SK-N-SH treated with all-trans-retinoic acid at 6 μM for 48 hours (cell line): Measurements from ENCODE around the gene RAB23.

Source experiments
- ATAC-seq: fragments of 200-7000 bp; cut with Tn5 transposase; 3 replicates; pipeline ENCODE4 v1.9.1; 2020; ENCODE audit warnings: mild to moderate bottlenecking, moderate library complexity
- ARNTL ChIP-seq: fragments of 450-650 bp; formaldehyde crosslinking; IDR thresholded peaks from 2 replicates; pipeline ENCODE4 v1.5.0; 2020; ENCODE audit warnings: low read depth, mild to moderate bottlenecking, moderate library complexity, borderline replicate concordance
- BACH2 ChIP-seq: fragments of 250-450 bp; sonication (Bioruptor Pico); IDR thresholded peaks from 2 replicates; pipeline ENCODE4 v1.9.0; 2021; ENCODE audit warnings: mild to moderate bottlenecking, borderline replicate concordance
- CSDC2 ChIP-seq: fragments of 250-450 bp; sonication (Bioruptor Pico); IDR thresholded peaks from 2 replicates; pipeline ENCODE4 v1.5.0; 2020; ENCODE audit warnings: mild to moderate bottlenecking, moderate library complexity
- CSRNP3 ChIP-seq: fragments of 250-450 bp; sonication (Bioruptor Pico); IDR thresholded peaks from 2 replicates; pipeline ENCODE4 v1.5.1; 2021; ENCODE audit warnings: mild to moderate bottlenecking, moderate library complexity
- ESRRG ChIP-seq: fragments of 250-450 bp; sonication (Bioruptor Pico); IDR thresholded peaks from 2 replicates; pipeline ENCODE4 v1.6.1; 2021; ENCODE audit warnings: mild to moderate bottlenecking
- GLIS3 ChIP-seq: fragments of 250-450 bp; sonication (Bioruptor Pico); IDR thresholded peaks from 2 replicates; pipeline ENCODE4 v1.5.0; 2020; ENCODE audit warnings: mild to moderate bottlenecking, moderate library complexity
- ISL1 ChIP-seq: fragments of 250-450 bp; sonication (Bioruptor Pico); IDR thresholded peaks from 2 replicates; pipeline ENCODE4 v2.1.2; 2022; ENCODE audit warnings: mild to moderate bottlenecking, moderate library complexity
- OSR1 ChIP-seq: fragments of 250-450 bp; sonication (Bioruptor Pico); IDR thresholded peaks from 2 replicates; pipeline ENCODE4 v1.8.0; 2022; ENCODE audit warnings: moderate library complexity, mild to moderate bottlenecking, inconsistent platforms
- PPARA ChIP-seq: fragments of 250-450 bp; sonication (Bioruptor Pico); IDR thresholded peaks from 2 replicates; pipeline ENCODE4 v1.5.0; 2020; ENCODE audit warnings: mild to moderate bottlenecking, borderline replicate concordance
- RARB ChIP-seq: fragments of 250-450 bp; sonication (Bioruptor Pico); IDR thresholded peaks from 2 replicates; pipeline ENCODE4 v1.8.0; 2021; ENCODE audit warnings: mild to moderate bottlenecking, moderate library complexity
- SNAI2 ChIP-seq: fragments of 250-450 bp; sonication (Bioruptor Pico); IDR thresholded peaks from 2 replicates; pipeline ENCODE4 v1.5.0; 2020; ENCODE audit warnings: mild to moderate bottlenecking, moderate library complexity
- TCF4 ChIP-seq: fragments of 250-450 bp; sonication (Bioruptor Pico); IDR thresholded peaks from 2 replicates; pipeline ENCODE4 v1.8.0; 2021; ENCODE audit warnings: mild to moderate bottlenecking, moderate library complexity, borderline replicate concordance
- TOX ChIP-seq: fragments of 250-450 bp; sonication (Bioruptor Pico); IDR thresholded peaks from 2 replicates; pipeline ENCODE4 v1.8.0; 2021; ENCODE audit warnings: mild to moderate bottlenecking, moderate library complexity, borderline replicate concordance
- TSHZ2 ChIP-seq: fragments of 250-450 bp; sonication (Bioruptor Pico); IDR thresholded peaks from 2 replicates; pipeline ENCODE4 v1.5.0; 2020; ENCODE audit warnings: mild to moderate bottlenecking, moderate library complexity
- ZC3H10 ChIP-seq: fragments of 250-450 bp; sonication (Bioruptor Pico); IDR thresholded peaks from 2 replicates; pipeline ENCODE4 v1.5.1; 2021; ENCODE audit warnings: mild to moderate bottlenecking, moderate library complexity
- ZFP3 ChIP-seq: fragments of 250-450 bp; sonication (Bioruptor Pico); IDR thresholded peaks from 2 replicates; pipeline ENCODE4 v1.5.0; 2020; ENCODE audit warnings: mild to moderate bottlenecking, moderate library complexity
- ZFP30 ChIP-seq: fragments of 450-650 bp; formaldehyde crosslinking; IDR thresholded peaks from 2 replicates; pipeline ENCODE4 v1.5.0; 2022; ENCODE audit warnings: mild to moderate bottlenecking, moderate library complexity
- ZNF565 ChIP-seq: fragments of 450-650 bp; formaldehyde crosslinking; conservative IDR thresholded peaks from 2 replicates; pipeline ENCODE4 v1.5.0; 2020; ENCODE audit warnings: low read depth, mild to moderate bottlenecking, moderate library complexity
- ZNF70 ChIP-seq: fragments of 450-650 bp; formaldehyde crosslinking; IDR thresholded peaks from 2 replicates; pipeline ENCODE4 v1.5.0; 2020; ENCODE audit warnings: mild to moderate bottlenecking, moderate library complexity
- ZNF8 ChIP-seq: fragments of 450-650 bp; formaldehyde crosslinking; IDR thresholded peaks from 2 replicates; pipeline ENCODE4 v1.5.0; 2020; ENCODE audit warnings: mild to moderate bottlenecking, moderate library complexity
- TF ChIP-seq, protein P1 (sequence below): fragments of 250-450 bp; sonication (Bioruptor Pico); IDR thresholded peaks from 2 replicates; pipeline ENCODE4 v1.8.0; 2021; ENCODE audit warnings: low read depth, mild to moderate bottlenecking, moderate library complexity, borderline replicate concordance
- TF ChIP-seq, protein P2 (sequence below): fragments of 250-450 bp; sonication (Bioruptor Pico); IDR thresholded peaks from 2 replicates; pipeline ENCODE4 v1.5.1; 2020; ENCODE audit warnings: low read depth, mild to moderate bottlenecking, moderate library complexity
- TF ChIP-seq, protein P3 (sequence below): fragments of 250-450 bp; sonication (Bioruptor Pico); IDR thresholded peaks from 2 replicates; pipeline ENCODE4 v1.8.0; 2020; ENCODE audit warnings: mild to moderate bottlenecking, moderate library complexity, borderline replicate concordance

The RAB23 gene

DNA sequence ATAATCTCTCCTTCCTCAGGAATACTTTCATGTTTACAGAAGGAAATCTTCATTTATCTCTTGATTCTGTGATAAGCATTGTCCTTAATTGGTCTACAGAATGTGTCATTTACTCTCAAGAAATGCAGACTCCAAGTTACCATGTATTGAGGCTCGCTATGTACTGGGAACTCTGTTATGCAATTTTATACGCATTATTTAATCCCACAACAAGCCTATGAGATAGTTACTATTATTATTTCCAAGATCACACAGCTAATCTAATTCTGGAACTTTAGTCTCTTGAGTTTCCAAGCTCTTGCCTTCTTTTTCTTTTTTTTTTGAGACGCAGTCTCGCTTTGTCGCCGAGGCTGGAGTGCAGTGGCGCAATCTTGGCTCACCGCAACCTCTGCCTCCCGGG is 30.0 kb upstream of the RAB23 start:
- ATAC-seq = no peak

GRCh38 chr6:57250348-57250747 is 28.2 kb upstream of the RAB23 start:
- TF ChIP-seq CSRNP3 (CRISPR knock-in tag) (no peak), ZFP3 (CRISPR knock-in tag) (no peak), ZNF565 (CRISPR knock-in tag) (no peak), BACH2 (CRISPR knock-in tag) (no peak), ZC3H10 (no peak)
- no peak for ATAC-seq

More for the DNA sequence above, 30.0 kb upstream of the RAB23 start:
- TF ChIP-seq OSR1 (CRISPR knock-in tag) (no peak), CSDC2 (CRISPR knock-in tag) (no peak), TSHZ2 (CRISPR knock-in tag) (no peak), ESRRG (CRISPR knock-in tag) (no peak), PPARA (CRISPR knock-in tag) (no peak), ARNTL (no peak), ZFP30 (CRISPR knock-in tag) (no peak), SNAI2 (CRISPR knock-in tag) (no peak), ZNF8 (no peak), ISL1 (CRISPR knock-in tag) (no peak), RARB (no peak), ZNF565 (CRISPR knock-in tag) (no peak), TCF4 (CRISPR knock-in tag) (no peak), BACH2 (CRISPR knock-in tag) (no peak), TOX (CRISPR knock-in tag) (no peak), ZC3H10 (no peak), ZNF70 (no peak)
- TF ChIP-seq, protein P1, sequence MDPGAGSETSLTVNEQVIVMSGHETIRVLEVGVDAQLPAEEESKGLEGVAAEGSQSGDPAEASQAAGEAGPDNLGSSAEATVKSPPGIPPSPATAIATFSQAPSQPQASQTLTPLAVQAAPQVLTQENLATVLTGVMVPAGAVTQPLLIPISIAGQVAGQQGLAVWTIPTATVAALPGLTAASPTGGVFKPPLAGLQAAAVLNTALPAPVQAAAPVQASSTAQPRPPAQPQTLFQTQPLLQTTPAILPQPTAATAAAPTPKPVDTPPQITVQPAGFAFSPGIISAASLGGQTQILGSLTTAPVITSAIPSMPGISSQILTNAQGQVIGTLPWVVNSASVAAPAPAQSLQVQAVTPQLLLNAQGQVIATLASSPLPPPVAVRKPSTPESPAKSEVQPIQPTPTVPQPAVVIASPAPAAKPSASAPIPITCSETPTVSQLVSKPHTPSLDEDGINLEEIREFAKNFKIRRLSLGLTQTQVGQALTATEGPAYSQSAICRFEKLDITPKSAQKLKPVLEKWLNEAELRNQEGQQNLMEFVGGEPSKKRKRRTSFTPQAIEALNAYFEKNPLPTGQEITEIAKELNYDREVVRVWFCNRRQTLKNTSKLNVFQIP = no peak
- TF ChIP-seq, protein P2, sequence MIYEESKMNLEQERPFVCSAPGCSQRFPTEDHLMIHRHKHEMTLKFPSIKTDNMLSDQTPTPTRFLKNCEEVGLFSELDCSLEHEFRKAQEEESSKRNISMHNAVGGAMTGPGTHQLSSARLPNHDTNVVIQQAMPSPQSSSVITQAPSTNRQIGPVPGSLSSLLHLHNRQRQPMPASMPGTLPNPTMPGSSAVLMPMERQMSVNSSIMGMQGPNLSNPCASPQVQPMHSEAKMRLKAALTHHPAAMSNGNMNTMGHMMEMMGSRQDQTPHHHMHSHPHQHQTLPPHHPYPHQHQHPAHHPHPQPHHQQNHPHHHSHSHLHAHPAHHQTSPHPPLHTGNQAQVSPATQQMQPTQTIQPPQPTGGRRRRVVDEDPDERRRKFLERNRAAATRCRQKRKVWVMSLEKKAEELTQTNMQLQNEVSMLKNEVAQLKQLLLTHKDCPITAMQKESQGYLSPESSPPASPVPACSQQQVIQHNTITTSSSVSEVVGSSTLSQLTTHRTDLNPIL (CRISPR knock-in tag) = no peak
- TF ChIP-seq, protein P3, sequence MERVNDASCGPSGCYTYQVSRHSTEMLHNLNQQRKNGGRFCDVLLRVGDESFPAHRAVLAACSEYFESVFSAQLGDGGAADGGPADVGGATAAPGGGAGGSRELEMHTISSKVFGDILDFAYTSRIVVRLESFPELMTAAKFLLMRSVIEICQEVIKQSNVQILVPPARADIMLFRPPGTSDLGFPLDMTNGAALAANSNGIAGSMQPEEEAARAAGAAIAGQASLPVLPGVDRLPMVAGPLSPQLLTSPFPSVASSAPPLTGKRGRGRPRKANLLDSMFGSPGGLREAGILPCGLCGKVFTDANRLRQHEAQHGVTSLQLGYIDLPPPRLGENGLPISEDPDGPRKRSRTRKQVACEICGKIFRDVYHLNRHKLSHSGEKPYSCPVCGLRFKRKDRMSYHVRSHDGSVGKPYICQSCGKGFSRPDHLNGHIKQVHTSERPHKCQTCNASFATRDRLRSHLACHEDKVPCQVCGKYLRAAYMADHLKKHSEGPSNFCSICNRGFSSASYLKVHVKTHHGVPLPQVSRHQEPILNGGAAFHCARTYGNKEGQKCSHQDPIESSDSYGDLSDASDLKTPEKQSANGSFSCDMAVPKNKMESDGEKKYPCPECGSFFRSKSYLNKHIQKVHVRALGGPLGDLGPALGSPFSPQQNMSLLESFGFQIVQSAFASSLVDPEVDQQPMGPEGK (CRISPR knock-in tag) = no peak

- no peak for ATAC-seq
- TF ChIP-seq TOX (CRISPR knock-in tag) = no peak
- TF ChIP-seq ESRRG (CRISPR knock-in tag) = no peak
- no peak for TF ChIP-seq BACH2 (CRISPR knock-in tag)
- no peak for TF ChIP-seq RARB
- no peak for TF ChIP-seq TCF4 (CRISPR knock-in tag)
- TF ChIP-seq CSDC2 (CRISPR knock-in tag) = no peak
- TF ChIP-seq ISL1 (CRISPR knock-in tag) = no peak
- TF ChIP-seq ZC3H10 = no peak
- TF ChIP-seq ZFP30 (CRISPR knock-in tag) = no peak
- TF ChIP-seq SNAI2 (CRISPR knock-in tag) = no peak
- no peak for TF ChIP-seq GLIS3 (CRISPR knock-in tag)
- no peak for TF ChIP-seq ARNTL
- TF ChIP-seq TSHZ2 (CRISPR knock-in tag) = no peak
- no peak for TF ChIP-seq ZNF8
Measured at GRCh38 chr6:57248311-57248895, 26.3 kb upstream of the RAB23 start.
